RWPE2 (cell line): ENCODE measurements around the gene ZC3H13.
A peak's percentile ranks its signal among the peaks of the same experiment; 100 is the strongest.

Source experiments
- ATAC-seq: fragments of 200-7000 bp; cut with Tn5 transposase; 3 replicates; pipeline ENCODE4 v1.9.1; 2021; ENCODE audit warnings: low read depth
- DNase-seq: peaks from one replicate; pipeline ENCODE4 v3.0.0-alpha.2; 2020; ENCODE audit warnings: low spot score
- H3K27ac ChIP-seq: fragments of 450-650 bp; 2 replicates; pipeline ENCODE4 v1.5.1; 2017; ENCODE audit warnings: mild to moderate bottlenecking; ENCODE audit not compliant: poor library complexity, severe bottlenecking
- H3K27me3 ChIP-seq: fragments of 250-450 bp; sonication (Bioruptor Pico); 2 replicates; pipeline ENCODE4 v1.5.1; 2021; ENCODE audit warnings: mild to moderate bottlenecking, moderate library complexity; ENCODE audit not compliant: insufficient read depth, poor library complexity, severe bottlenecking
- H3K36me3 ChIP-seq: fragments of 250-450 bp; sonication (Bioruptor Pico); 2 replicates; pipeline ENCODE4 v1.5.1; 2020; ENCODE audit warnings: low read depth, mild to moderate bottlenecking, moderate library complexity
- H3K4me1 ChIP-seq: fragments of 250-450 bp; sonication (Bioruptor Pico); 2 replicates; pipeline ENCODE4 v1.5.1; 2021; ENCODE audit warnings: mild to moderate bottlenecking, moderate library complexity; ENCODE audit not compliant: insufficient read depth, poor library complexity, severe bottlenecking
- H3K4me3 ChIP-seq: fragments of 250-450 bp; sonication (Bioruptor Pico); 2 replicates; pipeline ENCODE4 v1.5.1; 2021; ENCODE audit warnings: mild to moderate bottlenecking, moderate library complexity; ENCODE audit not compliant: severe bottlenecking
- H3K9me3 ChIP-seq: fragments of 250-450 bp; sonication (Bioruptor Pico); 2 replicates; pipeline ENCODE4 v1.5.1; 2021; ENCODE audit warnings: mild to moderate bottlenecking, moderate library complexity; ENCODE audit not compliant: severe bottlenecking
- CTCF ChIP-seq: fragments of 450-650 bp; IDR thresholded peaks from one replicate; pipeline ENCODE4 v1.5.1; 2017; ENCODE audit warnings: mild to moderate bottlenecking, moderate library complexity; ENCODE audit not compliant: poor library complexity, severe bottlenecking

The ZC3H13 gene

GRCh38 chr13:46015366-46015765 is 37.2 kb downstream of the ZC3H13 start:
- Histone ChIP-seq H3K4me3 (no peak overlapping the region), H3K27ac (no peak overlapping the region), H3K27me3 (no peaks in the 10 kb centered on the region), H3K36me3 (peaks cover 74% of the 10 kb centered on the region), H3K9me3 (no peaks in the 10 kb centered on the region), H3K4me1 (peaks cover 8% of the 10 kb centered on the region)
- ATAC-seq: no peak
- TF ChIP-seq CTCF: no peak
- DNase-seq: no peak

- H3K9me3 ChIP-seq: no peaks in the 10 kb centered on the region
- H3K4me3 ChIP-seq: no peak overlapping the region
- H3K27me3 ChIP-seq: no peaks in the 10 kb centered on the region
- TF ChIP-seq CTCF: no peak
- H3K36me3 ChIP-seq: peaks cover 70% of the 10 kb centered on the region
- DNase-seq (no peak), ATAC-seq (peak; percentile 35; the same call in 1 of the 3 replicates)
- H3K4me1 ChIP-seq: peaks cover 8% of the 10 kb centered on the region
- H3K27ac ChIP-seq: no peak overlapping the region
These were observed 40.1 kb downstream of the ZC3H13 start for GRCh38 chr13:46012404-46012803.

- Histone ChIP-seq H3K27me3 (no peaks in the 10 kb centered on the region), H3K4me1 (peaks cover 8% of the 10 kb centered on the region), H3K36me3 (peaks cover 60% of the 10 kb centered on the region), H3K4me3 (no peak overlapping the region), H3K27ac (no peak overlapping the region), H3K9me3 (no peaks in the 10 kb centered on the region)
- no peak for DNase-seq
- ATAC-seq: no peak
- TF ChIP-seq CTCF: peak; percentile 42
These were observed 42.4 kb downstream of the ZC3H13 start for GRCh38 chr13:46010148-46010547.

GRCh38 chr13:46008631-46009030 is 43.9 kb downstream of the ZC3H13 start:
- no peak for TF ChIP-seq CTCF
- DNase-seq (no peak), ATAC-seq (no peak)
- H3K27me3 ChIP-seq: no peaks in the 10 kb centered on the region
- H3K36me3 ChIP-seq: peaks cover 70% of the 10 kb centered on the region
- H3K27ac ChIP-seq: no peak overlapping the region
- H3K9me3 ChIP-seq: no peaks in the 10 kb centered on the region
- H3K4me1 ChIP-seq: peaks cover 8% of the 10 kb centered on the region
- no peak overlapping the region for H3K4me3 ChIP-seq

GRCh38 chr13:46006688-46007452 is 45.7 kb downstream of the ZC3H13 start:
- Histone ChIP-seq H3K9me3 (no peaks in the 10 kb centered on the region), H3K4me1 (no peaks in the 10 kb centered on the region), H3K36me3 (peaks cover 81% of the 10 kb centered on the region), H3K27me3 (no peaks in the 10 kb centered on the region), H3K27ac (no peak overlapping the region), H3K4me3 (no peak overlapping the region)
- no peak for TF ChIP-seq CTCF
- ATAC-seq (no peak), DNase-seq (no peak)
